Measurements from ENCODE around the gene RTEL1.

RTEL1 gene

DNA sequence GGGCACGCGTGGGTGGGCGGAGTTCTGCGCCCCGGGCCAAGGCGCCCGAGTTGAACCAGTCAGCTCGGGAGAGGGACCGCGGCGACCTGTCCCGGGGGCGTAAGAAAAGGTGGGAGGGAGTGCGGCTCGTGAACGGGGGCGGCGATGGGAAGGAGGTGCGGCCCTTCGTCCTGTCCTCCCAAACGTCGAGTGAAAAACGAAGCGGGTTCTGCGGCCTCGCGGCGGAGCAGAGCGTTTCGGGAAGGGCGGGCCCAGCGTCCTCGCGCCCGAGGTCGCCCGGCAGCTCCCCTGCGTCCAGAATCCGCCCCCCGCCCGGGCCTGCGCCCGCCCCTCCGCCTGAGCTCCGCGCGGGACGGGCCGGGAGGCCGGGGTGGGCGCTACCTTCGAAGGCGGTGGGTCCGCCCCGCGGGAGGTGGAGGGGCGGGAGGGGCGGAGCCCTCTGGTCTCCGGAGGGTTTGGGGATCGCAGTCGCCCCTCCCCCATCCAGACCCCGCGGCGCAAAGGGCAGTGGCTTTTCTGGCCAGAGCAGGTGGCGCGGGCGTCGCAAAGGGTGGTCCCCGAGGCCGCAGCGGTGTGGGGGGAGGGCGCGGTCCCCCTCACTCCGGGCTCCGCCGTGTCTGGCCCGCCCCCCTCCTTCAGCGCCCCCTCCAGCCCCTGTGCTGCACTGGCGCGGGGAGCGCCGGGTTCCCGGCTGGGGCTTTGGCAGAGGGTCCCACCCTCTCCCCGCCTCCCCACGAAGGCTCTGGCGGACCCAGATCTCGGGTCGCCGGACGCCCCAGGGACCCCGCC is 5.7 kb upstream of the RTEL1 start:
- TF ChIP-seq, protein P1, sequence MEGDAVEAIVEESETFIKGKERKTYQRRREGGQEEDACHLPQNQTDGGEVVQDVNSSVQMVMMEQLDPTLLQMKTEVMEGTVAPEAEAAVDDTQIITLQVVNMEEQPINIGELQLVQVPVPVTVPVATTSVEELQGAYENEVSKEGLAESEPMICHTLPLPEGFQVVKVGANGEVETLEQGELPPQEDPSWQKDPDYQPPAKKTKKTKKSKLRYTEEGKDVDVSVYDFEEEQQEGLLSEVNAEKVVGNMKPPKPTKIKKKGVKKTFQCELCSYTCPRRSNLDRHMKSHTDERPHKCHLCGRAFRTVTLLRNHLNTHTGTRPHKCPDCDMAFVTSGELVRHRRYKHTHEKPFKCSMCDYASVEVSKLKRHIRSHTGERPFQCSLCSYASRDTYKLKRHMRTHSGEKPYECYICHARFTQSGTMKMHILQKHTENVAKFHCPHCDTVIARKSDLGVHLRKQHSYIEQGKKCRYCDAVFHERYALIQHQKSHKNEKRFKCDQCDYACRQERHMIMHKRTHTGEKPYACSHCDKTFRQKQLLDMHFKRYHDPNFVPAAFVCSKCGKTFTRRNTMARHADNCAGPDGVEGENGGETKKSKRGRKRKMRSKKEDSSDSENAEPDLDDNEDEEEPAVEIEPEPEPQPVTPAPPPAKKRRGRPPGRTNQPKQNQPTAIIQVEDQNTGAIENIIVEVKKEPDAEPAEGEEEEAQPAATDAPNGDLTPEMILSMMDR (IDR thresholded peaks at IDR 0.05; ENCODE audit: extremely low read depth, missing control alignments): no peak
- no peak for DNase-seq (ENCODE audit: low spot score)

- peak; percentile 87 for DNase-seq (ENCODE audit: low spot score)
- TF ChIP-seq, protein P1 (IDR thresholded peaks at IDR 0.05; ENCODE audit: extremely low read depth, missing control alignments): no peak
Observed at GRCh38 chr20:63653041-63653973, 4.8 kb upstream of the RTEL1 start, which contains the start of gene STMN3. Gene STMN3, minus strand, starts transcription at chr20:63653424. Its CDS starts 79 bp downstream, at chr20:63653345.

- TF ChIP-seq, protein P1 (IDR thresholded peaks at IDR 0.05; ENCODE audit: extremely low read depth, missing control alignments): no peak
Observed at GRCh38 chr20:63653974-63654668, 4.0 kb upstream of the RTEL1 start.

DNA sequence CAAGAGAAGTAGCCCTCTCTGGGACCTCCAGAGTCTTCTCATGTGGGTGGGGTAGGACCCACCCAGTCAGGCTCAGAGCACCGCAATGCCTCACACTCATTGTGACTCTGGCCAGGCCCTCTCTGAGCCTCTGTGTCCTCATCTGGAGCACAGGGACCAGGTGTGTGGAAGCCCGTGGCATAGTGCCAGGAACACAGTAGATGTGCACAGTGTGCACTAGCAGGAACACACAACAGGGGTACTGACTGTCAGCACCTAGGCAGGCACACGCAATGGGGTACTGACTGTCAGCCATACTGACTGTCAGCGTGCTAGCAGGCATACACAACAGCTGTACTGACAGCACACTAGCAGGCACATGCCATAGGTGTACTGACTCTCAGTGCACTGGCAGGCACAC is 2.9 kb upstream of the RTEL1 start:
- no peak for DNase-seq (ENCODE audit: low spot score)
- TF ChIP-seq, protein P1 (IDR thresholded peaks at IDR 0.05; ENCODE audit: extremely low read depth, missing control alignments): no peak

More at GRCh38 chr20:63653974-63654668, 4.0 kb upstream of the RTEL1 start:
- DNase-seq (ENCODE audit: low spot score): no peak

DNA sequence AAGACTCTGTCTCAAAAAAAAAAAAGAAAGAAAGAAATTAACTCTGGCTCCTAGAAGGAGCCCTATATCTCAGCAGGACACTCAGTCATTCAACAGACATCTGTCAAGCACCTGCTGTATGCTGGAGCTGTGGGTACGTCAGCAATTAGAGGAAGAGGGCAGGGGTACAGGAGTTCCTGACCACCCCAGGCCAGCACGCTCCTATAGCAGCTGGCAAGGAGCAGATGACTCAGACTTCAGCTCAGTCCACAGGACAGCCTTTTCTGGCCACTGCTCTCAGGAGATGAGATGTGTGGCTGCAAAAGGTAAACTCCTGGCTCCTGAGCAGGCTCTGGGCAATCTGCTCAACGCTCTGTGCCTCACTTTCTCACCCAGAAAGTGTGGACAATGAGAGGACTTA is 1.7 kb upstream of the RTEL1 start:
- TF ChIP-seq, protein P1 (IDR thresholded peaks at IDR 0.05; ENCODE audit: extremely low read depth, missing control alignments): no peak
- no peak for DNase-seq (ENCODE audit: low spot score)

- TF ChIP-seq, protein P1 (IDR thresholded peaks at IDR 0.05; ENCODE audit: extremely low read depth, missing control alignments): no peak
- peak; percentile 47 for DNase-seq (ENCODE audit: low spot score)
Observed at GRCh38 chr20:63657260-63657936, 714 bp upstream of the RTEL1 start.
